IMR-90 (cell line): ENCODE data around the gene KIRREL2. TPM values are rescaled to one million over a fixed set of nuclear protein-coding genes. Genes with fewer than 3 reads are reported as not detected.

Source experiments
- ATAC-seq: fragments of 200-7000 bp; cut with Tn5 transposase; 2 replicates; pipeline ENCODE4 v1.9.1; 2020; ENCODE audit warnings: low read depth, mild to moderate bottlenecking, moderate library complexity
- BruUV-seq: library from RNA; stranded (reverse); fragments of 400-500 nt; replicated peaks from 2 replicates; lab custom pipeline; 2021; lab: Mats Ljungman, UMichigan
- CTCF ChIA-PET: fragments of 300-600 bp; formaldehyde crosslinking; extraction: SDS; loops from one replicate; lab custom pipeline; 2021; ENCODE audit warnings: antibody characterized with exemption; lab: Yijun Ruan, JAX
- POLR2A ChIA-PET: fragments of 300-600 bp; sonication (Branson Sonifier 250); formaldehyde crosslinking; loops from one replicate; lab custom pipeline; 2022; ENCODE audit warnings: antibody characterized with exemption; ENCODE audit not compliant: unreplicated experiment; lab: Charles Lee
- DNase-seq: peaks from one replicate; pipeline ENCODE4 v3.0.0; 2013
- H2AFZ ChIP-seq: replicated peaks from 2 replicates; pipeline ENCODE3; 2013; ENCODE audit warnings: low read length, mild to moderate bottlenecking; ENCODE audit not compliant: poor library complexity
- H2AK5ac ChIP-seq: 2 replicates; pipeline ENCODE4 v1.6.1; 2013; ENCODE audit warnings: low read depth, low read length, inconsistent platforms
- H2AK9ac ChIP-seq: replicated peaks from 2 replicates; pipeline ENCODE3; 2013; ENCODE audit warnings: mild to moderate bottlenecking, low read depth, low read length, moderate library complexity; ENCODE audit not compliant: poor library complexity
- H2BK120ac ChIP-seq: 2 replicates; pipeline ENCODE4 v1.6.1; 2013; ENCODE audit warnings: low read depth, low read length, inconsistent platforms
- H2BK15ac ChIP-seq: 3 replicates; pipeline ENCODE4 v1.6.1; 2013; ENCODE audit warnings: low read depth, low read length, inconsistent platforms
- H2BK20ac ChIP-seq: 2 replicates; pipeline ENCODE4 v1.6.1; 2013; ENCODE audit warnings: low read depth, mild to moderate bottlenecking, inconsistent platforms, low read length, moderate library complexity
- H2BK5ac ChIP-seq: 2 replicates; pipeline ENCODE4 v1.6.1; 2013; ENCODE audit warnings: mild to moderate bottlenecking, low read depth, low read length, inconsistent platforms; ENCODE audit not compliant: poor library complexity, severe bottlenecking
- H3K14ac ChIP-seq: replicated peaks from 2 replicates; pipeline ENCODE4 v1.6.1; 2013; ENCODE audit warnings: low read depth, low read length, inconsistent platforms
- H3K18ac ChIP-seq: 2 replicates; pipeline ENCODE4 v1.6.1; 2013; ENCODE audit warnings: low read depth, low read length, control low read depth
- H3K23ac ChIP-seq: 2 replicates; pipeline ENCODE4 v1.6.1; 2013; ENCODE audit warnings: low read depth, low read length, inconsistent platforms
- H3K27ac ChIP-seq: 2 replicates; pipeline ENCODE4 v1.5.1; 2013; ENCODE audit warnings: mild to moderate bottlenecking, control low read depth, low read length; ENCODE audit not compliant: insufficient read depth
- H3K27me3 ChIP-seq: 2 replicates; pipeline ENCODE4 v1.6.1; 2013; ENCODE audit warnings: low read length; ENCODE audit not compliant: control insufficient read depth, insufficient read depth
- H3K36me3 ChIP-seq: 2 replicates; pipeline ENCODE4 v1.6.1; 2013; ENCODE audit warnings: low read length, mixed read lengths; ENCODE audit not compliant: control insufficient read depth, insufficient read depth
- H3K4ac ChIP-seq: 2 replicates; pipeline ENCODE4 v1.6.1; 2013; ENCODE audit warnings: low read depth, low read length, inconsistent platforms
- H3K4me1 ChIP-seq: 2 replicates; pipeline ENCODE4 v1.6.1; 2013; ENCODE audit warnings: low read length, mixed read lengths; ENCODE audit not compliant: control insufficient read depth, insufficient read depth
- H3K4me2 ChIP-seq: 2 replicates; pipeline ENCODE4 v1.6.1; 2013; ENCODE audit warnings: low read depth, mild to moderate bottlenecking, control low read depth, low read length, moderate library complexity
- H3K4me3 ChIP-seq: 2 replicates; pipeline ENCODE4 v1.5.1; 2013; ENCODE audit warnings: low read depth, mild to moderate bottlenecking, control low read depth, low read length, moderate library complexity; ENCODE audit not compliant: insufficient read depth
- H3K56ac ChIP-seq: 2 replicates; pipeline ENCODE4 v1.6.1; 2013; ENCODE audit warnings: low read length, inconsistent platforms; ENCODE audit not compliant: insufficient read depth; ENCODE audit errors: extremely low read depth
- H3K79me1 ChIP-seq, 2 experiments: 2 replicates each; pipeline ENCODE4 v1.6.1; 2013; ENCODE audit warnings: low read length in 2 of 2, inconsistent platforms in 1 of 2, low read depth in 1 of 2
- H3K9ac ChIP-seq: 2 replicates; pipeline ENCODE4 v1.6.1; 2013; ENCODE audit warnings: low read depth, low read length, control low read depth
- H3K9me1 ChIP-seq: 2 replicates; pipeline ENCODE4 v1.6.1; 2013; ENCODE audit warnings: low read length, inconsistent platforms; ENCODE audit not compliant: insufficient read depth
- H3K9me3 ChIP-seq: 2 replicates; pipeline ENCODE4 v1.6.1; 2013; ENCODE audit warnings: low read length; ENCODE audit not compliant: control insufficient read depth, insufficient read depth
- H4K20me1 ChIP-seq: 2 replicates; pipeline ENCODE4 v1.6.1; 2013; ENCODE audit warnings: low read length, inconsistent platforms; ENCODE audit not compliant: insufficient read depth
- H4K5ac ChIP-seq: 2 replicates; pipeline ENCODE4 v1.6.1; 2013; ENCODE audit warnings: mild to moderate bottlenecking, low read depth, low read length, control low read depth
- H4K8ac ChIP-seq, 2 experiments: 2 replicates each; pipeline ENCODE4 v1.6.1; 2013; ENCODE audit warnings: low read depth in 2 of 2, low read length in 2 of 2, control low read depth in 1 of 2, inconsistent platforms in 1 of 2
- H4K91ac ChIP-seq: 2 replicates; pipeline ENCODE4 v1.6.1; 2013; ENCODE audit warnings: low read depth, low read length, inconsistent platforms; ENCODE audit not compliant: insufficient read depth
- CEBPB ChIP-seq: IDR thresholded peaks from 2 replicates; pipeline ENCODE4 v1.6.1; 2012; ENCODE audit warnings: low read depth, low read length, improper control_type of control experiment
- FOS ChIP-seq: fragments of 150-350 bp; IDR thresholded peaks from 2 replicates; pipeline ENCODE4 v1.6.1; 2016; ENCODE audit warnings: low read depth, low read length
- NFE2L2 ChIP-seq: fragments of 150-350 bp; IDR thresholded peaks from 2 replicates; pipeline ENCODE4 v1.6.1; 2016; ENCODE audit warnings: low read depth, mild to moderate bottlenecking, low read length
- POLR2A ChIP-seq: IDR thresholded peaks from 2 replicates; pipeline ENCODE4 v1.6.1; 2012; ENCODE audit warnings: mild to moderate bottlenecking, low read depth, low read length
- RAD21 ChIP-seq: IDR thresholded peaks from 2 replicates; pipeline ENCODE4 v1.6.1; 2012; ENCODE audit warnings: low read length, improper control_type of control experiment
- RCOR1 ChIP-seq: IDR thresholded peaks from 2 replicates; pipeline ENCODE4 v1.6.1; 2012; ENCODE audit warnings: mild to moderate bottlenecking, low read length, improper control_type of control experiment; ENCODE audit not compliant: insufficient replicate concordance
- WGBS, 2 experiments: methylation state at CpG; one replicate each; pipeline versions ENCODE4 v1.1.5 to v1.1.7; 2013; ENCODE audit warnings: missing lambda C conversion rate in 2 of 2; ENCODE audit not compliant: insufficient read length in 1 of 2; ENCODE audit errors: extremely low coverage in 2 of 2; 5-methylcytosine and 5-hydroxymethylcytosine counted together
- dilution Hi-C: fragments of 300-500 bp; cut with HindIII; formaldehyde crosslinking; loops from one replicate; pipeline ENCODE4 v1.14.3; 2018; ENCODE audit warnings: low sequenced_read_pairs; ENCODE audit not compliant: unreplicated experiment
- in situ Hi-C: fragments of 300-500 bp; cut with MboI; formaldehyde crosslinking; loops from 3 replicates; pipeline ENCODE4 v1.14.3; 2019; ENCODE audit warnings: low sequenced_read_pairs, inconsistent platforms, mixed read lengths
- intact Hi-C: fragments of 100-400 bp; cut with micrococcal nuclease; formaldehyde crosslinking; loops from 2 replicates; pipeline ENCODE4 v1.10.0; 2022
- polyA plus RNA-seq, 3 experiments: library from polyadenylated mRNA; depleted of rRNA; stranded (reverse); fragments of >200 nt; gene quantifications; 2 replicates each; pipeline ENCODE4 v1.2.3, GENCODE V29; 2012; ENCODE audit warnings: low replicate concordance in 1 of 3
- total RNA-seq: library from RNA; depleted of rRNA; stranded (reverse); fragments of >200 nt; gene quantifications from 2 replicates; pipeline ENCODE4 v1.2.3, GENCODE V29; 2012
- TF ChIP-seq, protein P1 (sequence below): conservative IDR thresholded peaks from 2 replicates; pipeline ENCODE4 v1.5.1; 2012; ENCODE audit warnings: mild to moderate bottlenecking, low read depth, low read length, improper control_type of control experiment
- TF ChIP-seq, protein P2 (sequence below): fragments of 150-350 bp; IDR thresholded peaks from 2 replicates; pipeline ENCODE4 v1.6.1; 2016; ENCODE audit warnings: low read depth, mild to moderate bottlenecking, low read length, moderate library complexity, borderline replicate concordance
- TF ChIP-seq, protein P3 (sequence below): fragments of 150-350 bp; IDR thresholded peaks from 2 replicates; pipeline ENCODE4 v1.6.1; 2017; ENCODE audit warnings: mild to moderate bottlenecking, antibody characterized with exemption, low read length, low read depth

KIRREL2 gene
- total and polyA plus RNA-seq, 2 of the 4 experiments (the other 2 are of a cell fraction): not detected

DNA sequence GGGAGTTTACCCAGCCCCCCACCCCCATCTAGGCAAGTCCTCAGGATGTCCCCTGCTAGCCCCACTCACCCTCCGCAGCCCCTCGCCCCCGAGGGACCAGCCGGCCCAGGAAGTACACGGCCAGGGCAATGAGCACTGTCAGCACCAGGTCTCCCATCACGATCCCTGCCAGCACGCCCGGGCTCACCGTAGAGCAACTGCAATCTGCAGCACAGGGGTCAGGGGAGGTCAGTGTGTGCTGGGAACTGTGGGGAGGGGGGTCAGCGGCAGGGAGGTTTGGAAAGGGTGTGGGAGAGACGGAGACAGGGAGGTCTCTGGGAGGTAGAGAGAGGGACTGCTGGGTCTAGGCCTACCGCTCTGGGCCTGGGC is 50.6 kb downstream of the KIRREL2 start:
- no peak overlapping the region for H3K9ac ChIP-seq
- H3K79me1 ChIP-seq: no peaks in the 10 kb centered on the region; a peak in 2 of 4 replicates
- intact Hi-C loops (no loop called here), dilution Hi-C loops (no loop called here), in situ Hi-C loops (no loop called here)
- H4K5ac ChIP-seq: no peak overlapping the region
- H3K27me3 ChIP-seq: no peaks in the 10 kb centered on the region
- BruUV-seq: no TSS peak
- peak overlapping the region; percentile 88; the same call in 1 of the 2 replicates for H2AK5ac ChIP-seq
- H3K9me1 ChIP-seq: peaks cover 14% of the 10 kb centered on the region
- no peak overlapping the region for H3K56ac ChIP-seq
- no peak overlapping the region for H2BK5ac ChIP-seq
- POLR2A ChIA-PET: no interaction called here
- no peak overlapping the region for H3K4me3 ChIP-seq
- no peak overlapping the region for H2AFZ ChIP-seq
- H3K4me2 ChIP-seq: no peak overlapping the region
- no peaks in the 10 kb centered on the region for H3K9me3 ChIP-seq
- CTCF ChIA-PET: no interaction called here
- no peak overlapping the region for H2AK9ac ChIP-seq
- DNase-seq (no peak), ATAC-seq (no peak)
- peak overlapping the region; percentile 65; the same call in 1 of the 2 replicates for H3K4ac ChIP-seq
- H3K23ac ChIP-seq: no peak overlapping the region
- H3K18ac ChIP-seq: no peak overlapping the region
- H3K27ac ChIP-seq: no peak overlapping the region
- no peaks in the 10 kb centered on the region for H3K36me3 ChIP-seq
- no peak for TF ChIP-seq NFE2L2
- TF ChIP-seq CEBPB: no peak
- TF ChIP-seq, protein P1, sequence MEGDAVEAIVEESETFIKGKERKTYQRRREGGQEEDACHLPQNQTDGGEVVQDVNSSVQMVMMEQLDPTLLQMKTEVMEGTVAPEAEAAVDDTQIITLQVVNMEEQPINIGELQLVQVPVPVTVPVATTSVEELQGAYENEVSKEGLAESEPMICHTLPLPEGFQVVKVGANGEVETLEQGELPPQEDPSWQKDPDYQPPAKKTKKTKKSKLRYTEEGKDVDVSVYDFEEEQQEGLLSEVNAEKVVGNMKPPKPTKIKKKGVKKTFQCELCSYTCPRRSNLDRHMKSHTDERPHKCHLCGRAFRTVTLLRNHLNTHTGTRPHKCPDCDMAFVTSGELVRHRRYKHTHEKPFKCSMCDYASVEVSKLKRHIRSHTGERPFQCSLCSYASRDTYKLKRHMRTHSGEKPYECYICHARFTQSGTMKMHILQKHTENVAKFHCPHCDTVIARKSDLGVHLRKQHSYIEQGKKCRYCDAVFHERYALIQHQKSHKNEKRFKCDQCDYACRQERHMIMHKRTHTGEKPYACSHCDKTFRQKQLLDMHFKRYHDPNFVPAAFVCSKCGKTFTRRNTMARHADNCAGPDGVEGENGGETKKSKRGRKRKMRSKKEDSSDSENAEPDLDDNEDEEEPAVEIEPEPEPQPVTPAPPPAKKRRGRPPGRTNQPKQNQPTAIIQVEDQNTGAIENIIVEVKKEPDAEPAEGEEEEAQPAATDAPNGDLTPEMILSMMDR: no peak
- TF ChIP-seq, protein P2, sequence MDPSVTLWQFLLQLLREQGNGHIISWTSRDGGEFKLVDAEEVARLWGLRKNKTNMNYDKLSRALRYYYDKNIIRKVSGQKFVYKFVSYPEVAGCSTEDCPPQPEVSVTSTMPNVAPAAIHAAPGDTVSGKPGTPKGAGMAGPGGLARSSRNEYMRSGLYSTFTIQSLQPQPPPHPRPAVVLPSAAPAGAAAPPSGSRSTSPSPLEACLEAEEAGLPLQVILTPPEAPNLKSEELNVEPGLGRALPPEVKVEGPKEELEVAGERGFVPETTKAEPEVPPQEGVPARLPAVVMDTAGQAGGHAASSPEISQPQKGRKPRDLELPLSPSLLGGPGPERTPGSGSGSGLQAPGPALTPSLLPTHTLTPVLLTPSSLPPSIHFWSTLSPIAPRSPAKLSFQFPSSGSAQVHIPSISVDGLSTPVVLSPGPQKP: no peak
- no peak for TF ChIP-seq RCOR1
- TF ChIP-seq RAD21: no peak
- no peak for TF ChIP-seq FOS
- TF ChIP-seq POLR2A: no peak
- TF ChIP-seq, protein P3, sequence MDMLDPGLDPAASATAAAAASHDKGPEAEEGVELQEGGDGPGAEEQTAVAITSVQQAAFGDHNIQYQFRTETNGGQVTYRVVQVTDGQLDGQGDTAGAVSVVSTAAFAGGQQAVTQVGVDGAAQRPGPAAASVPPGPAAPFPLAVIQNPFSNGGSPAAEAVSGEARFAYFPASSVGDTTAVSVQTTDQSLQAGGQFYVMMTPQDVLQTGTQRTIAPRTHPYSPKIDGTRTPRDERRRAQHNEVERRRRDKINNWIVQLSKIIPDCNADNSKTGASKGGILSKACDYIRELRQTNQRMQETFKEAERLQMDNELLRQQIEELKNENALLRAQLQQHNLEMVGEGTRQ: no peak
- H2BK15ac ChIP-seq: 0 out of 3 replicates have a peak overlapping the region, but pooled peaks have one; percentile 38
- H3K14ac ChIP-seq: no peak overlapping the region
- no peak overlapping the region for H2BK20ac ChIP-seq
- WGBS, 2 experiments: 59% methylated on average over 4 of the region's 12 CpGs; no CpG with 5 or more reads in 1 of the 2 experiments
- H4K8ac ChIP-seq: peak overlapping the region in 1 of 2 experiments; percentile 74; a peak in 1 of 4 replicates
- H4K91ac ChIP-seq: no peak overlapping the region
- H2BK120ac ChIP-seq: no peak overlapping the region; the same call in 1 of the 2 replicates
- H4K20me1 ChIP-seq: no peaks in the 10 kb centered on the region
- peaks cover 22% of the 10 kb centered on the region for H3K4me1 ChIP-seq
